Measurements from ENCODE around the gene SLC39A10.

- TF ChIP-seq EZH2 (IDR thresholded peaks at IDR 0.05; ENCODE audit: insufficient read depth, poor library complexity, severe bottlenecking): no peak
- no peak for TF ChIP-seq EZH2phosphoT487 (IDR thresholded peaks at IDR 0.05; ENCODE audit: insufficient read depth, low read depth)
Measured at GRCh38 chr2:195683174-195683573, 26.1 kb downstream of the SLC39A10 start.

All from GM23248 (cell line).